Loucy (cell line): ENCODE results near the gene SCN8A.

ENCODE experiments used
- EZH2phosphoT487 ChIP-seq: fragments of 200-600 bp; IDR thresholded peaks from 2 replicates; pipeline ENCODE4 v1.6.1; 2018; ENCODE audit warnings: antibody characterized with exemption, mild to moderate bottlenecking, moderate library complexity, borderline replicate concordance
- TF ChIP-seq, protein P1 (sequence below): fragments of 200-600 bp; sonication (generic); conservative IDR thresholded peaks from 2 replicates; pipeline ENCODE4 v1.5.1; 2014; ENCODE audit warnings: mild to moderate bottlenecking, antibody characterized with exemption, low read length

- TF ChIP-seq, protein P1, sequence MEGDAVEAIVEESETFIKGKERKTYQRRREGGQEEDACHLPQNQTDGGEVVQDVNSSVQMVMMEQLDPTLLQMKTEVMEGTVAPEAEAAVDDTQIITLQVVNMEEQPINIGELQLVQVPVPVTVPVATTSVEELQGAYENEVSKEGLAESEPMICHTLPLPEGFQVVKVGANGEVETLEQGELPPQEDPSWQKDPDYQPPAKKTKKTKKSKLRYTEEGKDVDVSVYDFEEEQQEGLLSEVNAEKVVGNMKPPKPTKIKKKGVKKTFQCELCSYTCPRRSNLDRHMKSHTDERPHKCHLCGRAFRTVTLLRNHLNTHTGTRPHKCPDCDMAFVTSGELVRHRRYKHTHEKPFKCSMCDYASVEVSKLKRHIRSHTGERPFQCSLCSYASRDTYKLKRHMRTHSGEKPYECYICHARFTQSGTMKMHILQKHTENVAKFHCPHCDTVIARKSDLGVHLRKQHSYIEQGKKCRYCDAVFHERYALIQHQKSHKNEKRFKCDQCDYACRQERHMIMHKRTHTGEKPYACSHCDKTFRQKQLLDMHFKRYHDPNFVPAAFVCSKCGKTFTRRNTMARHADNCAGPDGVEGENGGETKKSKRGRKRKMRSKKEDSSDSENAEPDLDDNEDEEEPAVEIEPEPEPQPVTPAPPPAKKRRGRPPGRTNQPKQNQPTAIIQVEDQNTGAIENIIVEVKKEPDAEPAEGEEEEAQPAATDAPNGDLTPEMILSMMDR: no peak
- no peak for TF ChIP-seq EZH2phosphoT487
Measured at GRCh38 chr12:51620448-51620847, 29.4 kb downstream of the SCN8A start.
